Right lobe of liver (tissue), 6 donors: ENCODE measurements around the gene CCDC24. TPM values are rescaled to one million over a fixed set of nuclear protein-coding genes. Genes with fewer than 3 reads are reported as not detected.
A peak's percentile ranks its signal among the peaks of the same experiment; 100 is the strongest.

Experiments
- ATAC-seq, 4 donors: fragments of 200-7000 bp; cut with Tn5 transposase; one replicate each; pipeline ENCODE4 v1.9.1; 2020; ENCODE audit warnings: mild to moderate bottlenecking in 4 of 4, moderate library complexity in 4 of 4
- DNase-seq, 3 donors: peaks; one replicate each; pipeline ENCODE4 v3.0.0-alpha.2; 2020
- H3K27ac ChIP-seq, 3 donors: fragments of 200-600 bp; one replicate each; pipeline ENCODE4 v1.8.0; 2022
- H3K27me3 ChIP-seq, 2 donors: fragments of 200-600 bp; one replicate each; pipeline ENCODE4 v1.8.0; 2022
- H3K36me3 ChIP-seq, 4 donors: fragments of 200-600 bp; sonication (generic) in 1 of 4; one replicate each; pipeline versions ENCODE4 v1.5.1 to v1.8.0; 2017 to 2022; ENCODE audit warnings: control low read depth in 1 of 4
- H3K4me1 ChIP-seq, 4 donors: fragments of 200-600 bp; sonication (generic) in 1 of 4; one replicate each; pipeline versions ENCODE4 v1.5.1 to v1.8.0; 2017 to 2022; ENCODE audit warnings: control low read depth in 1 of 4
- H3K4me3 ChIP-seq, 3 donors: fragments of 200-600 bp; one replicate each; pipeline ENCODE4 v1.8.0; 2022
- H3K9me3 ChIP-seq, 4 donors: fragments of 200-600 bp; sonication (generic) in 1 of 4; one replicate each; pipeline versions ENCODE4 v1.5.1 to v1.8.0; 2017 to 2022; ENCODE audit warnings: control low read depth in 1 of 4
- CTCF ChIP-seq, 4 donors: fragments of 200-600 bp in 3 of 4; fragments of 450-650 bp in 1 of 4; IDR thresholded peaks; one replicate each; pipeline versions ENCODE4 v1.5.1 to v1.8.0; 2016 to 2022; ENCODE audit warnings: antibody characterized with exemption in 4 of 4, mild to moderate bottlenecking in 2 of 4
- POLR2A ChIP-seq: fragments of 450-650 bp; IDR thresholded peaks from one replicate; pipeline ENCODE4 v1.6.1; 2017; ENCODE audit warnings: antibody characterized with exemption, mild to moderate bottlenecking
- WGBS: methylation state at CpG from one replicate; pipeline ENCODE4 v1.1.6; 2018; ENCODE audit warnings: low coverage, low lambda C conversion rate; ENCODE audit not compliant: insufficient coverage; ENCODE audit errors: missing lambda C conversion rate; 5-methylcytosine and 5-hydroxymethylcytosine counted together
- intact Hi-C, 2 donors: fragments of 100-400 bp; cut with DNase I; formaldehyde crosslinking; loops; one replicate each; pipeline versions ENCODE4 v1.11.2 to v1.14.1; 2022
- total RNA-seq, 6 experiments: library from RNA; depleted of rRNA in 2 of 6; stranded (reverse); fragments of >200 nt in 2 of 6; fragmentation: NEBNext Ultra II Directional in 3 of 6; extraction: Animal tissue kit (Norgen Biotek cat#: 25700) in 3 of 6; gene quantifications; one replicate each; pipeline versions ENCODE4 v1.1.0 to v1.2.4, GENCODE V29; 2016 to 2023
- donor health status: DM: no; HTN: yes; CAD: no.
- donor health status: DM: no; HTN: no; CAD: no.
- donor health status: DM: no; HTN: no; CAD: no.
- donor health status: DM: no; HTN: yes; CAD: no.
- donor health status: DM: no; HTN: yes; CAD: no.

Gene CCDC24
- total RNA-seq, 6 experiments from 2014 or later = 2.2 to 8.4 (median 3.5) TPM

- intact Hi-C loops = no loop called here
- peaks cover 0 to 2% (median 0%) of the 10 kb centered on the region in 4 donors for H3K36me3 ChIP-seq
- H3K4me1 ChIP-seq = peaks cover 0 to 30% (median 5%) of the 10 kb centered on the region in 4 donors
- 70% methylated on average over 14 of the region's 15 CpGs for WGBS
- DNase-seq = no peak
- no peak overlapping the region for H3K27ac ChIP-seq
- H3K27me3 ChIP-seq = no peaks in the 10 kb centered on the region
- no peak for TF ChIP-seq POLR2A
- TF ChIP-seq CTCF (IDR thresholded peaks at IDR 0.05) = no peak
- H3K9me3 ChIP-seq = no peaks in the 10 kb centered on the region
- ATAC-seq = no peak
- no peak overlapping the region for H3K4me3 ChIP-seq
These were observed 8.6 kb upstream of the CCDC24 start for GRCh38 chr1:43982808-43983207.

GRCh38 chr1:43983253-43983899 lies 8.0 kb upstream of the CCDC24 start:
- TF ChIP-seq POLR2A (no peak), CTCF (IDR thresholded peaks at IDR 0.05) (no peak)
- Histone ChIP-seq H3K9me3 (no peaks in the 10 kb centered on the region), H3K4me1 (peaks cover 0 to 25% (median 2%) of the 10 kb centered on the region in 4 donors), H3K4me3 (no peak overlapping the region), H3K27ac (no peak overlapping the region), H3K27me3 (no peaks in the 10 kb centered on the region), H3K36me3 (no peaks in the 10 kb centered on the region)
- ATAC-seq (no peak), DNase-seq (no peak)
- WGBS = 88% methylated on average over 10 of the region's 12 CpGs
- intact Hi-C loops = no loop called here

- intact Hi-C loops = no loop called here
- Histone ChIP-seq H3K36me3 (no peaks in the 10 kb centered on the region), H3K27ac (no peak overlapping the region), H3K9me3 (no peaks in the 10 kb centered on the region), H3K4me1 (peaks cover 0 to 20% (median 0%) of the 10 kb centered on the region in 4 donors), H3K4me3 (no peak overlapping the region), H3K27me3 (no peaks in the 10 kb centered on the region)
- TF ChIP-seq POLR2A (no peak), CTCF (IDR thresholded peaks at IDR 0.05) (no peak)
- no peak for DNase-seq
- no peak for ATAC-seq
- no CpG with 5 or more reads among the region's 16 CpGs for WGBS
These were observed 6.5 kb upstream of the CCDC24 start for GRCh38 chr1:43984855-43985254.

GRCh38 chr1:43985984-43986595 lies 5.3 kb upstream of the CCDC24 start:
- WGBS = 88% methylated on average over 4 of the region's 4 CpGs
- TF ChIP-seq POLR2A (no peak), CTCF (IDR thresholded peaks at IDR 0.05) (no peak)
- ATAC-seq (peak in 1 of 4 donors; percentile 18), DNase-seq (no peak)
- Histone ChIP-seq H3K36me3 (no peaks in the 10 kb centered on the region), H3K27me3 (no peaks in the 10 kb centered on the region), H3K4me1 (peaks cover 0 to 21% (median under 1%) of the 10 kb centered on the region in 4 donors), H3K27ac (no peak overlapping the region), H3K9me3 (no peaks in the 10 kb centered on the region), H3K4me3 (no peak overlapping the region)
- intact Hi-C loops = no loop called here
